ENCODE data around the gene PCARE. TPM values are rescaled to one million over a fixed set of nuclear protein-coding genes. Genes with fewer than 3 reads are reported as not detected.

Gene PCARE
- not detected in 5 replicates for total RNA-seq (2022; extraction: Qiagen RNA extraction)

DNA sequence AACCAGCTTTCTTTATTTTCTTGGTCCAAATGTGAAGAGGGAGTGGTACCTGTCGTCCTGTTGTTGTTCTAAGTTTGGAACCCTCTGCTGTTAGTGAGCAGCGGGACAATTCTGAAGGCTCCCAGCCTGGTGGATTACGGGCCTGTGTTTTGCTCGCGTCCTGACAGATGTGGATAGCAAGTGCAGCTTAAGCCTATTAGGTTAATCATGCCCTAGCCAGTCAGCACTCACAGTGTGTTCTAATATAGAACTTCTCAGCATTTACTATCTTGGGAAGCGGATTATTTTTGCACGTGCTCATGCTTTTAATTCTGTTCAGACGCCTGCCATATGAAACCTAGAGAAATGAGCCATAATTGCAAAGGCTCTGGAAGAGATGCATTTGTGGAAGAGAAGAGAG is at the start of gene PCARE:
Gene PCARE, minus strand, starts transcription at position 113 of the 400 bp plus-strand sequence. CDS start 262 bp downstream, outside the sequence.

DNA sequence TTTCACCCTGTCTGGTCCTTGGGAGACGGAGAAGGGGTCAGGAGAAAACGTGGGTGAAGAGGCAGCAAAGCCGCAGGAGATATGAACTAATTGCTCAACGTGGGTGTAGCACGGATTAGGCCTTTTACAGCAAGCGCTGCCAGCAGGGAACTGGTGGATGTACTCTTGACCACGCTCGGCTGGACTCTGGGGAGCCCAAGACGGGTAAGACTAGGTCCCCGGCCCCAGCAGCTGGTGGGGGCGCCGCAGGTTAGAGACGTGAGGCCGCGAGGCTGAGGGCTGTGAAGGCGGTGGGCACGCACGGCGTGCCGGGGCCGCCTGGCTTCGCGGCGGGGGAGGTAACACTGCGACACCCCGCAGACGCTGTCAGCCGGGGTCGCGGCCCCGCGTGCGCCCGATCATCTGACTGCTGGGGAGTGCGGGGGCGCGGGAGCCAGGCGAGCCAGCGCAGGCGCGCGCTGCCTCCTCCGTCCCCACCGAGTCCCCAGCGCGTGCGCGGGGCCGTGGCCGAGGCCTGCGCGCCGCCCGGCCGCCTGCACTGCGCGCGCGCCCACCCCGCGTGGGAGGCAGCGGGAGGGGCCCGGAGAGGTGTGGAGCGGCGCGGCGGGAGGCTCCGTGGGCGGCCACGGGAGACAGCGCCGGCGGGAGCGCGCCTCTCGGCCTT is 40.8 kb upstream of the PCARE start, which contains the start of gene CLIP4:
Gene CLIP4, plus strand, starts transcription at position 470 of the 664 bp plus-strand sequence. CDS start 5,974 bp downstream, outside the sequence.

Other genes with a start within 250 kb of the PCARE start
- gene TRMT61B, start 204.2 kb downstream of the PCARE start, total RNA-seq (2022; extraction: Qiagen RNA extraction), result 12.7 to 16.8 TPM (median 13.8 TPM) in 5 replicates
- 82.7 to 94.4 TPM (median 85.3 TPM) in 5 replicates for gene WDR43, start 179.9 kb downstream of the PCARE start, total RNA-seq (2022; extraction: Qiagen RNA extraction)
- gene TOGARAM2, start 93.2 kb downstream of the PCARE start, total RNA-seq (2022; extraction: Qiagen RNA extraction), result 0.06 to 0.52 TPM (median 0.24 TPM) in 5 replicates
- 20.0 to 27.2 TPM (median 24.1 TPM) in 5 replicates for gene CLIP4, start 40.9 kb upstream of the PCARE start, total RNA-seq (2022; extraction: Qiagen RNA extraction)